Activated naive CD8-positive, alpha-beta T cell treated with anti-CD3 and anti-CD28 coated beads for 36 hours (primary cell): ENCODE measurements around the gene PTPRN. TPM values are rescaled to one million over a fixed set of nuclear protein-coding genes. Genes with fewer than 3 reads are reported as not detected.

ENCODE experiments used
- DNase-seq: peaks from one replicate; pipeline ENCODE4 v3.0.0; 2021
- H3K27ac Mint-ChIP-seq: one replicate; pipeline ENCODE4 v1.8.0; 2022; ENCODE audit warnings: mild to moderate bottlenecking, moderate library complexity, mixed read lengths
- H3K27me3 Mint-ChIP-seq: one replicate; pipeline ENCODE4 v1.8.0; 2022; ENCODE audit warnings: mild to moderate bottlenecking, mixed read lengths
- H3K36me3 Mint-ChIP-seq: one replicate; pipeline ENCODE4 v1.8.0; 2021; ENCODE audit warnings: mild to moderate bottlenecking, mixed read lengths
- H3K4me1 Mint-ChIP-seq: one replicate; pipeline ENCODE4 v1.8.0; 2021; ENCODE audit warnings: mixed read lengths
- H3K4me3 Mint-ChIP-seq: one replicate; pipeline ENCODE4 v1.8.0; 2022; ENCODE audit warnings: mild to moderate bottlenecking, moderate library complexity, mixed read lengths
- H3K9me3 Mint-ChIP-seq: one replicate; pipeline ENCODE4 v1.8.0; 2022; ENCODE audit warnings: mixed read lengths
- total RNA-seq, 2 experiments: library from RNA; stranded (reverse); gene quantifications; one replicate each; pipeline ENCODE4 v1.2.3, GENCODE V29; 2021

Gene PTPRN
- total RNA-seq, 2 experiments from 2014 or later, result 1.7 to 2.5 TPM

GRCh38 chr2:219252084-219252483, 57.1 kb downstream of the PTPRN start:
- Mint-ChIP-seq H3K9me3 (no peaks in the 10 kb centered on the region), H3K27ac (peak overlapping the region; percentile 94), H3K27me3 (no peaks in the 10 kb centered on the region), H3K4me3 (peak overlapping the region; percentile 97), H3K36me3 (peaks cover 46% of the 10 kb centered on the region), H3K4me1 (peaks cover 62% of the 10 kb centered on the region)
- peak; percentile 33 for DNase-seq

GRCh38 chr2:219251656-219252055, 57.5 kb downstream of the PTPRN start:
- H3K4me3 Mint-ChIP-seq, result peak overlapping the region; percentile 97
- no peaks in the 10 kb centered on the region for H3K9me3 Mint-ChIP-seq
- peaks cover 66% of the 10 kb centered on the region for H3K4me1 Mint-ChIP-seq
- no peak for DNase-seq
- H3K36me3 Mint-ChIP-seq, result peaks cover 50% of the 10 kb centered on the region
- H3K27me3 Mint-ChIP-seq, result no peaks in the 10 kb centered on the region
- H3K27ac Mint-ChIP-seq, result peak overlapping the region; percentile 94

DNA sequence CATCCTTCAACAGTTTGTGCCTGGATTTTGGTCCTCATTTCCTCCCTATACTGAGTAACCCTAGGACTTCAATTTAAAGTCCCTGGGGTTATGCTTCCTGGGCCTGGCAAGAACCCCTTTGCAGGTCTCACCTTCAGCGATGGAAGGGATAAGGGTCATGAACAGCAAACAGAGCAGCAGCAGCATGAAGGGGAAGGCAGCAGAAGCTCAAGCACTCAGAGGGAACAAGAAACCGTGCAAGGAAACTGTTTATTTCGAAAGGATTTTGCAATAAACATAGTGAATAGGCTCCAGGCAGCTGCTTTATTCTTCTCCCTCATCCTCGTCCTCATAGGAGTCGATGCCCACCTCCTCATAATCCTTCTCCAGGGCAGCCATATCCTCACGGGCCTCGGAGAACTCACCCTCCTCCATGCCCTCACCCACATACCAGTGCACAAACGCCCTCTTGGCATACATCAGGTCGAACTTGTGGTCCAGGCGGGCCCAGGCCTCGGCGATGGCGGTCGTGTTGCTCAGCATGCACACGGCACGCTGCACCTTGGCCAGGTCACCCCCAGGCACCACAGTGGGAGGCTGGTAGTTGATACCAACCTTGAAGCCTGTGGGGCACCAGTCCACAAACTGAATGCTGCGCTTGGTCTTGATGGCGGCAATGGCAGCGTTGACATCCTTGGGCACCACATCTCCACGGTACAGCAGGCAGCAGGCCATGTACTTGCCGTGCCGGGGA, 59.0 kb downstream of the PTPRN start:
- Mint-ChIP-seq H3K4me1 (peaks cover 67% of the 10 kb centered on the region), H3K9me3 (no peaks in the 10 kb centered on the region), H3K36me3 (peaks cover 54% of the 10 kb centered on the region), H3K27me3 (no peaks in the 10 kb centered on the region), H3K4me3 (peak overlapping the region; percentile 64), H3K27ac (peak overlapping the region; percentile 76)
- DNase-seq, result no peak

DNA sequence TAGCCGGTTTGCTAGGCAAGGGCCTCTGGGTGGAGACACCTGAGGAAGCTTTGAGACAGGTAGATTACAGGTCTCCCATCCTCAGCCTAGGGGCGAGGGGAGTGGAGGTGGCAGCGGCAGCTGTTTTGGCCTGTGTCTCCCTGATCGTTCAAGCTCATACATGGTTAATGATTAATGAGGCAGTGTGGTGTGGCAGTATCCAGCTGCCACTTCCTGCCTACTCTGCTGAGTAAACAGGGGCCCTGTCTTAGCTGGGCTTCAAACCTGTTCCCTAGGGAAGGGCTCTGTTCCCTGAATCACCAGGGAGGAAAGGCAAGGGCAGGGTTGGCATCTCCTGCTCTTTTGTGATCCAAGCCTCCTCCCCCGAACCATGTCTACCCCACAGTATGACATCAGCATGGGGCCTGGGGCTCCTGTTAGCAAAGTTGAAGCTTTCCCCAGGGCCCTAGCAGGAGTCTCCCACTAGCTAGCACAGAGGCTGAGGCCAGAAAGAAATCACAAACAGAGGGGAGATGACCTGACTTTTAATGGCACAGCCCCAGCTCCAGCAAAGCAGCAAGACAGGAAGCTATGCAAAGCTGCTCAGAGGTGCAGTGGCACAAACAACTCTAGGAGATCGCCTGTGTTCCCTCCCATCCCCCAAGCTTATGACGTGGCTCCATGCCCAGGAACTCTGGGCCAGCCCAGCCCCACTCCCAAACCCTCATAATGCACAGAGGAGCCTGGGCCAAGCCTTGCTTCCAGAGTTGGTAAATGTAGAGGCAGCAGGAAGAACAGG, 59.8 kb downstream of the PTPRN start:
- Mint-ChIP-seq H3K9me3 (no peaks in the 10 kb centered on the region), H3K4me3 (peak overlapping the region; percentile 64), H3K27me3 (no peaks in the 10 kb centered on the region), H3K4me1 (peaks cover 71% of the 10 kb centered on the region), H3K36me3 (peaks cover 54% of the 10 kb centered on the region), H3K27ac (peak overlapping the region; percentile 76)
- peak; percentile 24 for DNase-seq

- Mint-ChIP-seq H3K4me1 (peaks cover 75% of the 10 kb centered on the region), H3K36me3 (peaks cover 54% of the 10 kb centered on the region), H3K4me3 (peak overlapping the region; percentile 64), H3K27me3 (no peaks in the 10 kb centered on the region), H3K9me3 (no peaks in the 10 kb centered on the region), H3K27ac (peak overlapping the region; percentile 76)
- no peak for DNase-seq
Observed at GRCh38 chr2:219248845-219249202, 60.4 kb downstream of the PTPRN start.

- peaks cover 54% of the 10 kb centered on the region for H3K36me3 Mint-ChIP-seq
- no peaks in the 10 kb centered on the region for H3K27me3 Mint-ChIP-seq
- H3K27ac Mint-ChIP-seq, result peak overlapping the region; percentile 76
- peak overlapping the region; percentile 97 for H3K4me3 Mint-ChIP-seq
- H3K4me1 Mint-ChIP-seq, result peaks cover 78% of the 10 kb centered on the region
- no peaks in the 10 kb centered on the region for H3K9me3 Mint-ChIP-seq
- peak; percentile 61 for DNase-seq
Observed at GRCh38 chr2:219247678-219248642, 61.2 kb downstream of the PTPRN start.

DNA sequence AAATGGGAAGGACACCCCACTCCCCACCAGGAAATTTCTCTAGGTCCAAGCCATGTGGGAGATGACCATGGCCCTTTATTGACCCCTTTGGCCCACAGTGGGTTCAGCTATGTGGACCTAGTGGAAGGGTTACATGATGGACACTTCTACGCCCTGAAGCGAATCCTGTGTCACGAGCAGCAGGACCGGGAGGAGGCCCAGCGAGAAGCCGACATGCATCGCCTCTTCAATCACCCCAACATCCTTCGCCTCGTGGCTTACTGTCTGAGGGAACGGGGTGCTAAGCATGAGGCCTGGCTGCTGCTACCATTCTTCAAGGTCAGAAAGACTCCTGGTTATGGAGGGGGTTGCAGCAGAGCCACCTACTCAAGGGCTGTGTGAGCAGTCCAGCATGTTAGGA, 62.6 kb downstream of the PTPRN start:
- H3K4me3 Mint-ChIP-seq, result peak overlapping the region; percentile 97
- DNase-seq, result no peak
- no peaks in the 10 kb centered on the region for H3K27me3 Mint-ChIP-seq
- peaks cover 71% of the 10 kb centered on the region for H3K4me1 Mint-ChIP-seq
- no peaks in the 10 kb centered on the region for H3K9me3 Mint-ChIP-seq
- H3K27ac Mint-ChIP-seq, result peak overlapping the region; percentile 76
- H3K36me3 Mint-ChIP-seq, result peaks cover 40% of the 10 kb centered on the region

- Mint-ChIP-seq H3K36me3 (peaks cover 33% of the 10 kb centered on the region), H3K4me1 (peaks cover 64% of the 10 kb centered on the region), H3K27me3 (no peaks in the 10 kb centered on the region), H3K9me3 (no peaks in the 10 kb centered on the region), H3K4me3 (peak overlapping the region; percentile 97), H3K27ac (peak overlapping the region; percentile 99)
- DNase-seq, result no peak
Observed at GRCh38 chr2:219245899-219246230, 63.3 kb downstream of the PTPRN start.

DNA sequence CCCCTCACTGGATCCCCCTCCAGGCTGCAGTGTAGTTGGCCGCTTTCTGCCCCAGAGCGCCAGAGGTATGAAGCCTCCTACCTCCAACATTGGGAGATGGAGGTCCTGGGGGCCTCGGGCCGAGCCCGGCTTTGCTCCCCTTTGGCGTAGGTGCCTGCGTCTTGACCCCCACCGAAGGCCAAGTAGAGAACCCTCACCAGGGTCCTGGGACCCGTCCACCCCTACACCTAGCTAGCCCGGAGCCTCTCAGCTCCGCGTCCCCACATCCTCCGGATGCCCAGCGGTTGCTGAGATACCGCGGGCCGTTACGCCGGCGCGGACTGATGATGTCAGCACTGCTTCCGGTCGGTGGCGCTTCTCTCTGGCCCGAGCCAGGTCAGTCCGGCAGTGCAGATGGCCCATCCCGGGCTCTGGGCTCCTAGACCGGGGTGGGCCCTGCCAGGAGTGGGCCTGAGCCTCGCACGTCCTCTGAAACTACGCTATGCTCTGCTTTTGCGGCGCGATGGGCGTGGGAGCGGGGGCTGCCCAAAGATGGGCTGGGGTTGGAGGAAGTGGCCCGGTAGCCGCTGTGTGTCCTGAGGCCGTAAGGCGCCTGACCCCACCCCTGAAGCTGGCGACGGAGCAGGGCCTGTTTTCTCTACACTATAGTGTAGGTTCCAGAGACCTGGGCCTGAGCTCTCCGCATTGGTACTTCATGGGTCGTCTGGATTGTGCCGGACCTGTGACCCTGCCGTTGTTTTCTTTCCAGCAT, 63.9 kb downstream of the PTPRN start, which contains the start of the genes GLB1L and STK16:
GLB1L (minus strand) TSS at position 297 of the 751 bp plus-strand sequence. CDS start 1,871 bp downstream, outside the sequence.
STK16 (plus strand) TSS at position 332 of the 751 bp plus-strand sequence. CDS start 521 bp downstream, outside the sequence.
- Mint-ChIP-seq H3K27me3 (no peaks in the 10 kb centered on the region), H3K4me3 (peak within 1 kb of the TSS; percentile 97), H3K4me1 (peaks cover 58% of the 10 kb centered on the region), H3K36me3 (peaks cover 29% of the 10 kb centered on the region), H3K9me3 (no peaks in the 10 kb centered on the region), H3K27ac (peak within 1 kb of the TSS; percentile 99)
- DNase-seq, result peak; percentile 88

GRCh38 chr2:219244789-219245147, 64.4 kb downstream of the PTPRN start:
- no peak for DNase-seq
- H3K9me3 Mint-ChIP-seq, result no peaks in the 10 kb centered on the region
- peak overlapping the region; percentile 99 for H3K27ac Mint-ChIP-seq
- no peaks in the 10 kb centered on the region for H3K27me3 Mint-ChIP-seq
- H3K4me3 Mint-ChIP-seq, result peak overlapping the region; percentile 97
- H3K4me1 Mint-ChIP-seq, result peaks cover 53% of the 10 kb centered on the region
- peaks cover 28% of the 10 kb centered on the region for H3K36me3 Mint-ChIP-seq

GRCh38 chr2:219243291-219243761, 65.9 kb downstream of the PTPRN start:
- peak overlapping the region; percentile 22 for H3K27ac Mint-ChIP-seq
- H3K9me3 Mint-ChIP-seq, result no peaks in the 10 kb centered on the region
- no peak for DNase-seq
- H3K27me3 Mint-ChIP-seq, result no peaks in the 10 kb centered on the region
- peak overlapping the region; percentile 72 for H3K4me3 Mint-ChIP-seq
- peaks cover 38% of the 10 kb centered on the region for H3K4me1 Mint-ChIP-seq
- peaks cover 18% of the 10 kb centered on the region for H3K36me3 Mint-ChIP-seq
